Stimulated activated CD4-positive, alpha-beta T cell treated with anti-CD3 and anti-CD28 coated beads, Interleukin-12 subunit alpha, Interleukin-12 subunit beta, amount 100 ng/mL, for 24 hours (primary cell): Measurements from ENCODE around the gene GRK6.
A peak's percentile ranks its signal among the peaks of the same experiment; 100 is the strongest.
"Not testable (repeated sequence)": the region's sequence is repeated elsewhere in the genome, so short reads cannot be mapped to it uniquely, and the experiment has no call there.

ENCODE experiments used
- DNase-seq, 2 experiments: peaks; one replicate each; pipeline ENCODE4 v3.0.0-alpha.2; 2020; ENCODE audit warnings: low read depth in 2 of 2

The GRK6 gene

GRCh38 chr5:177397875-177398390 lies 28.5 kb upstream of the GRK6 start:
- no peak for DNase-seq

- no peak for DNase-seq
These were observed 26.2 kb upstream of the GRK6 start, which contains the start of gene PFN3 for GRCh38 chr5:177399997-177400868. PFN3 (minus strand) TSS chr5:177400661; CDS start chr5:177400576, 85 bp downstream.

GRCh38 chr5:177402271-177403043 lies 24.0 kb upstream of the GRK6 start:
- peak in 1 of 2 experiments; percentile 72 for DNase-seq

GRCh38 chr5:177403102-177403791 lies 23.2 kb upstream of the GRK6 start:
- DNase-seq = no peak

- peak; percentile 61 to 79 for DNase-seq
These were observed 22.5 kb upstream of the GRK6 start for GRCh38 chr5:177403792-177404640.

- no peak for DNase-seq
These were observed 21.8 kb upstream of the GRK6 start for GRCh38 chr5:177404641-177405179.

GRCh38 chr5:177405312-177405711 lies 21.2 kb upstream of the GRK6 start:
- no peak for DNase-seq

- DNase-seq = no peak
These were observed 20.7 kb upstream of the GRK6 start for GRCh38 chr5:177405805-177406204.

- no peak for DNase-seq
These were observed 17.3 kb upstream of the GRK6 start, which contains the start of gene F12 for GRCh38 chr5:177409043-177409801. F12 (minus strand) TSS chr5:177409564; CDS start chr5:177409527, 37 bp downstream.

- no peak for DNase-seq
These were observed 15.9 kb upstream of the GRK6 start for GRCh38 chr5:177410575-177410974.

- DNase-seq = no peak
These were observed 13.8 kb upstream of the GRK6 start for GRCh38 chr5:177412603-177413233.

GRCh38 chr5:177414481-177414880 lies 12.0 kb upstream of the GRK6 start:
- no peak for DNase-seq

- DNase-seq = not testable (repeated sequence)
These were observed 9.4 kb upstream of the GRK6 start for GRCh38 chr5:177417081-177417480.

- no peak for DNase-seq
These were observed 7.4 kb upstream of the GRK6 start for GRCh38 chr5:177419046-177419445.

- not testable (repeated sequence) for DNase-seq
These were observed 6.0 kb upstream of the GRK6 start for GRCh38 chr5:177420472-177420871.

- no peak for DNase-seq
These were observed 5.2 kb upstream of the GRK6 start for GRCh38 chr5:177421062-177421798.

GRCh38 chr5:177423671-177424070 lies 2.8 kb upstream of the GRK6 start:
- DNase-seq = no peak

- DNase-seq = no peak
These were observed 1.2 kb upstream of the GRK6 start for GRCh38 chr5:177425196-177425800.
